Measurements from ENCODE around the gene RTL10. TPM values are rescaled to one million over a fixed set of nuclear protein-coding genes. Genes with fewer than 3 reads are reported as not detected.
A peak's percentile ranks its signal among the peaks of the same experiment; 100 is the strongest.

Gene RTL10
- total RNA-seq, 1 donor from 2014 or later, result 13.5 TPM

- no peak for DNase-seq (ENCODE audit: low spot score)
Observed at GRCh38 chr22:19809741-19810140, 44.9 kb downstream of the RTL10 start.

- no peak for DNase-seq (ENCODE audit: low spot score)
Observed at GRCh38 chr22:19808873-19809478, 45.7 kb downstream of the RTL10 start.

- DNase-seq (ENCODE audit: low spot score), result no peak
Observed at GRCh38 chr22:19807914-19808872, 46.5 kb downstream of the RTL10 start.

DNA sequence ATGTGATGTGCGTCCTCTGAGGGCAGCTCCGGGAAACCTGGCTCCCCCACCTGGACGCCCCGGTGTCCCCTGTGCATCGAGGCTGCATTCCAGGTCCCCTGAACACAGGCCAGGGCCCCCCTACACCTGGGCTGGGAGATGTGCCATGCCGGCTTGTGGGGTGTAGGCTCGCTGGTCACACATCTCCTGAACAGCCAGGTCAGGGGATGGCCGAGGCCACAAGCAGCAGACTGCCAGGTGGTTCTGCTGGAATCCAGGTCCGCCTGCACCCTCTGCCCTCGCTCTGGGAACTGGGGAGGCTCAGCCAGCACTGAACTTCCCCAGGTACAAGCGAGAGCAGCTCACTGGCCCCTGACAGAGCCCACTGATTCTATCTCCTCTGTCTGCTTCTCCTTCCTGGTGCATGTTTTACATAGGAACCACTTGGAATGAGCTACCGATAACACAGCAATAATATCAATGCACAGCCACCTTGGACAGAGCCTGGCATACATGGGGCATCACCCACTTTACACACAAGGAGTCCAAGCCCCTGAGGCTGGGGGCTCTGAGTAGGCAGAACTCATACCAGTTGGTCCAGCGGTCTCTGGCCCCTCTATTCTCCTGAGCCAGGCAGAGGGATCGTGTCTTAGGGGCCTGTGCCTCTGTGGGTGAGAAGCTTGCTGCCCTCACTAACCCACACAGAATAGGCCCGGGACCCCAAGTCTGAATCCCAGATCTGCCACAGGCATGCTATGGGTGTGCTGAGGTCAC lies 47.3 kb downstream of the RTL10 start:
- no peak for DNase-seq (ENCODE audit: low spot score)

- no peak for DNase-seq (ENCODE audit: low spot score)
Observed at GRCh38 chr22:19806213-19807160, 48.2 kb downstream of the RTL10 start.

DNA sequence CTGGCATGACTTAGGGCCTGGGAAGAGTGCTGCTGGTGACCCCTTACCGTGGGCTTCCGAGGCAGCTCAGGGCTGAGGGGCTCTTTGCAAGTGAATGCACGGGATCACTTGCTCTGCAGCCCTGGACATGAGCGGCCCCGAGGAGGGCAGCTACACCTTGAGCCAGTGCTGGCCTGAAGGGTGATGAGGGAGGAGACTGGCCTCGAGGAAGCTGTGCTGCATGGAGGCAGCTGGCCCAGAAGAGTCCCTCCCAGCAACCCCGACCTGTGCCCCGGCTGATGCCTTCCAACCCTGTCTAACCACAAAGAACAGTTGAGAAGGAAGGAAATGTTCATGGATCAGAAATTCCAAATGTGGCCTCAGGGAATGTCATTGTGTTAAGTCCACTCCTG lies 48.9 kb downstream of the RTL10 start:
- DNase-seq (ENCODE audit: low spot score), result peak; percentile 6

Other genes with a start within 250 kb of the RTL10 start
- gene SEPTIN5, start 140.4 kb downstream of the RTL10 start, total RNA-seq (ENCODE audit: insufficient read depth, low replicate concordance), result 47.7 TPM
- gene GP1BB, start 131.3 kb downstream of the RTL10 start, total RNA-seq (ENCODE audit: insufficient read depth, low replicate concordance), result 3.4 TPM
- gene TBX1, start 94.1 kb downstream of the RTL10 start, total RNA-seq (ENCODE audit: insufficient read depth, low replicate concordance), result not detected
- 19.7 TPM for gene GNB1L, start within 50 bp of the RTL10 start, total RNA-seq (ENCODE audit: insufficient read depth, low replicate concordance)
- 140 TPM for gene COMT, start 86.9 kb upstream of the RTL10 start, total RNA-seq (ENCODE audit: insufficient read depth, low replicate concordance)
- gene TXNRD2, start 86.9 kb upstream of the RTL10 start, total RNA-seq (ENCODE audit: insufficient read depth, low replicate concordance), result 32.0 TPM
- 35.4 TPM for gene ARVCF, start 161.9 kb upstream of the RTL10 start, total RNA-seq (ENCODE audit: insufficient read depth, low replicate concordance)
- 20.5 TPM for gene TANGO2, start 166.2 kb upstream of the RTL10 start, total RNA-seq (ENCODE audit: insufficient read depth, low replicate concordance)
- gene DGCR8, start 225.4 kb upstream of the RTL10 start, total RNA-seq (ENCODE audit: insufficient read depth, low replicate concordance), result 16.4 TPM

All from umbilical cord (tissue), 2 donors.